B cell (primary cell): ENCODE results near the gene GNGT2. TPM values are rescaled to one million over a fixed set of nuclear protein-coding genes. Genes with fewer than 3 reads are reported as not detected.

Source experiments
- ATAC-seq: fragments of 200-7000 bp; cut with Tn5 transposase; one replicate; pipeline ENCODE4 v1.10.0; 2021; ENCODE audit warnings: low read depth, mild to moderate bottlenecking, moderate number of reproducible peaks, moderate library complexity
- CTCF ChIA-PET: fragments of 350-600 bp; sonication (Branson Sonifier 250); formaldehyde crosslinking; loops from one replicate; lab custom pipeline; 2021; ENCODE audit warnings: antibody characterized with exemption, inconsistent platforms; lab: Charles Lee
- POLR2A ChIA-PET: fragments of 350-600 bp; sonication (Branson Sonifier 250); formaldehyde crosslinking; loops from one replicate; lab custom pipeline; 2021; ENCODE audit warnings: antibody characterized with exemption; lab: Charles Lee
- DNase-seq: peaks from one replicate; pipeline ENCODE4 v3.0.0; 2013
- H2AFZ ChIP-seq: 2 replicates; pipeline ENCODE4 v1.6.1; 2012; ENCODE audit warnings: mild to moderate bottlenecking, low read depth, low read length; ENCODE audit not compliant: insufficient read depth, poor library complexity, severe bottlenecking
- H3K27ac ChIP-seq, 2 donors: 1 replicate in 1 of 2; 2 replicates in 1 of 2; pipeline ENCODE4 v1.5.1; 2012 to 2013; ENCODE audit warnings: low read length in 2 of 2, mild to moderate bottlenecking in 2 of 2, moderate library complexity in 1 of 2
- H3K27me3 ChIP-seq, 4 experiments: fragments of 200-600 bp in 1 of 4; sonication (generic) in 1 of 4; replicated peaks in 1 of 4; 1 replicate in 2 of 4; 2 replicates in 2 of 4; pipeline versions ENCODE4 v1.6.1 to v1.7.0; 2013 to 2016; ENCODE audit warnings: low read length in 3 of 4, mild to moderate bottlenecking in 2 of 4, mixed read lengths in 1 of 4, moderate library complexity in 1 of 4; ENCODE audit not compliant: insufficient read depth in 4 of 4, control insufficient read depth in 3 of 4; ENCODE audit errors: control extremely low read depth in 1 of 4
- H3K36me3 ChIP-seq, 2 experiments: replicated peaks in 1 of 2; 1 replicate in 1 of 2; 2 replicates in 1 of 2; pipeline versions ENCODE4 v1.6.1 to v1.7.1; 2013; ENCODE audit warnings: low read length in 1 of 2; ENCODE audit not compliant: insufficient read depth in 2 of 2, control insufficient read depth in 1 of 2; ENCODE audit errors: control extremely low read depth in 1 of 2, extremely low read depth in 1 of 2
- H3K4me1 ChIP-seq, 2 donors: fragments of 200-600 bp in 1 of 2; sonication (generic) in 1 of 2; 1 replicate in 1 of 2; 2 replicates in 1 of 2; pipeline versions ENCODE4 v1.5.1 to v1.6.1; 2013 to 2017; ENCODE audit warnings: low read length in 2 of 2; ENCODE audit not compliant: control insufficient read depth in 2 of 2, insufficient read depth in 2 of 2
- H3K4me2 ChIP-seq: replicated peaks from 2 replicates; pipeline ENCODE3; 2012; ENCODE audit warnings: mild to moderate bottlenecking, low read depth, low read length; ENCODE audit not compliant: poor library complexity, severe bottlenecking
- H3K4me3 ChIP-seq, 5 experiments: fragments of 200-600 bp in 1 of 5; sonication (generic) in 1 of 5; 1 replicate in 3 of 5; 2 replicates in 2 of 5; pipeline versions ENCODE4 v1.5.1 to v1.7.0; 2011 to 2016; ENCODE audit warnings: low read length in 4 of 5, mild to moderate bottlenecking in 4 of 5, low read depth in 2 of 5, control low read depth in 1 of 5, moderate library complexity in 1 of 5; ENCODE audit not compliant: insufficient read depth in 1 of 5; ENCODE audit errors: control extremely low read depth in 1 of 5, extremely low read depth in 1 of 5
- H3K79me2 ChIP-seq: fragments of 200-600 bp; sonication (generic); one replicate; pipeline ENCODE4 v1.6.0; 2016; ENCODE audit warnings: low read length; ENCODE audit not compliant: control insufficient read depth, insufficient read depth
- H3K9ac ChIP-seq: fragments of 200-600 bp; sonication (generic); 2 replicates; pipeline ENCODE4 v1.6.1; 2017; ENCODE audit warnings: mild to moderate bottlenecking, low read length, moderate library complexity
- H3K9me3 ChIP-seq, 3 donors: one replicate each; pipeline versions ENCODE4 v1.6.1 to v1.7.1; 2013; ENCODE audit warnings: low read length in 2 of 3; ENCODE audit not compliant: control insufficient read depth in 2 of 3, insufficient read depth in 1 of 3; ENCODE audit errors: control extremely low read depth in 1 of 3
- H4K20me1 ChIP-seq: 2 replicates; pipeline ENCODE4 v1.6.0; 2012; ENCODE audit warnings: mild to moderate bottlenecking, low read length; ENCODE audit not compliant: insufficient read depth, control insufficient read depth, poor library complexity, severe bottlenecking
- H3K27ac Mint-ChIP-seq: one replicate; pipeline ENCODE4 v1.8.0; 2021; ENCODE audit warnings: mixed read lengths
- H3K27me3 Mint-ChIP-seq: one replicate; pipeline ENCODE4 v1.8.0; 2021; ENCODE audit warnings: mixed read lengths
- H3K4me1 Mint-ChIP-seq: one replicate; pipeline ENCODE4 v1.8.0; 2021; ENCODE audit warnings: mixed read lengths
- H3K4me3 Mint-ChIP-seq: one replicate; pipeline ENCODE4 v1.8.0; 2021; ENCODE audit warnings: mixed read lengths
- H3K9me3 Mint-ChIP-seq: one replicate; pipeline ENCODE4 v1.8.0; 2022; ENCODE audit warnings: mixed read lengths; ENCODE audit not compliant: insufficient read depth
- EZH2 ChIP-seq: IDR thresholded peaks from 2 replicates; pipeline ENCODE4 v1.6.1; 2012; ENCODE audit warnings: borderline replicate concordance, low read depth, mild to moderate bottlenecking, moderate library complexity, low read length; ENCODE audit not compliant: insufficient read depth, poor library complexity, severe bottlenecking
- WGBS: methylation state at CpG from one replicate; pipeline ENCODE4 v1.1.5; 2013; ENCODE audit warnings: missing lambda C conversion rate; ENCODE audit not compliant: insufficient coverage; 5-methylcytosine and 5-hydroxymethylcytosine counted together
- intact Hi-C: fragments of 100-400 bp; cut with micrococcal nuclease; formaldehyde crosslinking; loops from one replicate; pipeline ENCODE4 v1.10.0; 2022
- polyA plus RNA-seq: library from polyadenylated mRNA; depleted of rRNA; stranded (reverse); fragments of >200 nt; gene quantifications from 2 replicates; pipeline ENCODE4 v1.2.3, GENCODE V29; 2012
- total RNA-seq, 2 donors: library from RNA; stranded (reverse); fragments of 120-200 nt in 1 of 2; gene quantifications; 1 replicate in 1 of 2; 2 replicates in 1 of 2; pipeline versions ENCODE4 v1.2.3 to v1.2.4, GENCODE V29; 2013 to 2022
- TF ChIP-seq, protein P1 (sequence below): fragments of 200-600 bp; IDR thresholded peaks from one replicate; pipeline ENCODE4 v1.8.0; 2022; ENCODE audit warnings: antibody characterized with exemption, mild to moderate bottlenecking

Gene GNGT2
- total and polyA plus RNA-seq, 2 donors (not counting 1 experiment from before 2014, with no cell fraction given) = 5.1 to 11.1 TPM

GRCh38 chr17:49191917-49192741, 18.2 kb downstream of the GNGT2 start:
- H3K27ac Mint-ChIP-seq = peak overlapping the region; percentile 97
- Histone ChIP-seq H3K36me3 (no peaks in the 10 kb centered on the region), H3K27me3 (no peaks in the 10 kb centered on the region), H2AFZ (peak overlapping the region; percentile 98), H3K4me1 (peaks cover 11 to 23% of the 10 kb centered on the region in 2 donors), H3K4me2 (peak overlapping the region; percentile 95), H3K9me3 (no peaks in the 10 kb centered on the region), H3K4me3 (peak overlapping the region; percentile 76 to 95 (median 88)), H3K9ac (peak overlapping the region; percentile 90), H3K27ac (peak overlapping the region; percentile 92 to 95), H4K20me1 (no peaks in the 10 kb centered on the region), H3K79me2 (no peaks in the 10 kb centered on the region)
- POLR2A ChIA-PET = interaction anchor here (0.5 to 4.1 kb wide), 14 partner anchors 12 to 1542 kb away, joined by 3 to 45 read pairs (median 4); partner anchors contain the start of genes ABI3, GNGT2, PHOSPHO1 and UBE2Z
- WGBS = under 1% methylated on average over 53 of the region's 53 CpGs
- peaks cover 32% of the 10 kb centered on the region for H3K4me1 Mint-ChIP-seq
- TF ChIP-seq, protein P1, sequence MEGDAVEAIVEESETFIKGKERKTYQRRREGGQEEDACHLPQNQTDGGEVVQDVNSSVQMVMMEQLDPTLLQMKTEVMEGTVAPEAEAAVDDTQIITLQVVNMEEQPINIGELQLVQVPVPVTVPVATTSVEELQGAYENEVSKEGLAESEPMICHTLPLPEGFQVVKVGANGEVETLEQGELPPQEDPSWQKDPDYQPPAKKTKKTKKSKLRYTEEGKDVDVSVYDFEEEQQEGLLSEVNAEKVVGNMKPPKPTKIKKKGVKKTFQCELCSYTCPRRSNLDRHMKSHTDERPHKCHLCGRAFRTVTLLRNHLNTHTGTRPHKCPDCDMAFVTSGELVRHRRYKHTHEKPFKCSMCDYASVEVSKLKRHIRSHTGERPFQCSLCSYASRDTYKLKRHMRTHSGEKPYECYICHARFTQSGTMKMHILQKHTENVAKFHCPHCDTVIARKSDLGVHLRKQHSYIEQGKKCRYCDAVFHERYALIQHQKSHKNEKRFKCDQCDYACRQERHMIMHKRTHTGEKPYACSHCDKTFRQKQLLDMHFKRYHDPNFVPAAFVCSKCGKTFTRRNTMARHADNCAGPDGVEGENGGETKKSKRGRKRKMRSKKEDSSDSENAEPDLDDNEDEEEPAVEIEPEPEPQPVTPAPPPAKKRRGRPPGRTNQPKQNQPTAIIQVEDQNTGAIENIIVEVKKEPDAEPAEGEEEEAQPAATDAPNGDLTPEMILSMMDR = peak; percentile 66
- TF ChIP-seq EZH2 = no peak
- H3K9me3 Mint-ChIP-seq = no peaks in the 10 kb centered on the region
- CTCF ChIA-PET = interaction anchor here (0.8 to 7.6 kb wide), 15 partner anchors 9 to 170 kb away, joined by 3 to 162 read pairs (median 5); partner anchors contain the start of genes ABI3, GNGT2, PHOSPHO1 and ZNF652
- DNase-seq (peak; percentile 93), ATAC-seq (peak; percentile 42)
- intact Hi-C loops = loop anchor here (1.0 to 10.0 kb wide), 7 partner anchors 18 to 1087 kb away; partner anchors contain the start of genes ABI3, ATP5MC1, CBX1 and GNGT2
- no peaks in the 10 kb centered on the region for H3K27me3 Mint-ChIP-seq
- peak overlapping the region; percentile 93 for H3K4me3 Mint-ChIP-seq
